Right forelimb (tissue), 1 donor: ENCODE results near the gene TTN.

Experiments
- DNase-seq: peaks from one replicate; pipeline ENCODE4 v3.0.0-alpha.2; 2018

Gene TTN

GRCh38 chr2:178641498-178641897, 165.7 kb downstream of the TTN start:
- DNase-seq = no peak

- DNase-seq = no peak
Measured at GRCh38 chr2:178635897-178636296, 171.3 kb downstream of the TTN start.

GRCh38 chr2:178632729-178633128, 174.5 kb downstream of the TTN start:
- DNase-seq = no peak

- no peak for DNase-seq
Measured at GRCh38 chr2:178630581-178630980, 176.6 kb downstream of the TTN start.

- no peak for DNase-seq
Measured at GRCh38 chr2:178629463-178629862, 177.8 kb downstream of the TTN start.

- DNase-seq = no peak
Measured at GRCh38 chr2:178628605-178629004, 178.6 kb downstream of the TTN start.

- DNase-seq = no peak
Measured at GRCh38 chr2:178627401-178627800, 179.8 kb downstream of the TTN start.

GRCh38 chr2:178615969-178616368, 191.3 kb downstream of the TTN start:
- DNase-seq = no peak

GRCh38 chr2:178602901-178603300, 204.3 kb downstream of the TTN start:
- DNase-seq = no peak

GRCh38 chr2:178592655-178593054, 214.6 kb downstream of the TTN start:
- no peak for DNase-seq

GRCh38 chr2:178589335-178589734, 217.9 kb downstream of the TTN start:
- no peak for DNase-seq

- no peak for DNase-seq
Measured at GRCh38 chr2:178584666-178585065, 222.6 kb downstream of the TTN start.

GRCh38 chr2:178579006-178579405, 228.2 kb downstream of the TTN start:
- no peak for DNase-seq

- no peak for DNase-seq
Measured at GRCh38 chr2:178574789-178575188, 232.4 kb downstream of the TTN start.

- DNase-seq = no peak
Measured at GRCh38 chr2:178568227-178568626, 239.0 kb downstream of the TTN start.

- DNase-seq = no peak
Measured at GRCh38 chr2:178553047-178553446, 254.2 kb downstream of the TTN start.

- DNase-seq = no peak
Measured at GRCh38 chr2:178550352-178550751, 256.9 kb downstream of the TTN start.

- DNase-seq = no peak
Measured at GRCh38 chr2:178542569-178542968, 264.7 kb downstream of the TTN start.

GRCh38 chr2:178542161-178542560, 265.1 kb downstream of the TTN start:
- DNase-seq = no peak

- DNase-seq = no peak
Measured at GRCh38 chr2:178536037-178536436, 271.2 kb downstream of the TTN start.

- DNase-seq = no peak
Measured at GRCh38 chr2:178531168-178531567, 276.1 kb downstream of the TTN start.

- no peak for DNase-seq
Measured at GRCh38 chr2:178530625-178531142, 276.5 kb downstream of the TTN start.

GRCh38 chr2:178530131-178530530, 277.1 kb downstream of the TTN start:
- DNase-seq = no peak

- no peak for DNase-seq
Measured at GRCh38 chr2:178529194-178529593, 278.0 kb downstream of the TTN start.

GRCh38 chr2:178528647-178529046, 278.6 kb downstream of the TTN start:
- no peak for DNase-seq

GRCh38 chr2:178527592-178527991, 279.6 kb downstream of the TTN start:
- no peak for DNase-seq
